ENCODE results near the gene B9D1. TPM values are rescaled to one million over a fixed set of nuclear protein-coding genes. Genes with fewer than 3 reads are reported as not detected.

Gene B9D1
- total and polyA plus RNA-seq, 11 donors: 5.6 to 27.9 (median 10.7) TPM

- H3K4me3 ChIP-seq: no peak overlapping the region
- TF ChIP-seq POLR2A (IDR thresholded peaks at IDR 0.05): no peak
- TF ChIP-seq CTCF (IDR thresholded peaks at IDR 0.05): no peak
- intact Hi-C loops (cut with DNase I): no loop called here
- H3K27ac ChIP-seq: no peak overlapping the region
- no peaks in the 10 kb centered on the region for H3K27me3 ChIP-seq
- WGBS, 4 donors: 91 to 97% (median 95%) methylated on average over 7 of the region's 7 CpGs
- peaks cover 5 to 61% (median 43%) of the 10 kb centered on the region in 12 donors for H3K4me1 ChIP-seq
- ATAC-seq: no peak
- DNase-seq: no peak
- H3K9me3 ChIP-seq: no peaks in the 10 kb centered on the region
- peaks cover 0 to 65% (median 53%) of the 10 kb centered on the region in 9 donors for H3K36me3 ChIP-seq
Observed at GRCh38 chr17:19381361-19381740, 18.8 kb upstream of the B9D1 start.

GRCh38 chr17:19380481-19381301 lies 18.2 kb upstream of the B9D1 start:
- no peaks in the 10 kb centered on the region for H3K27me3 ChIP-seq
- no peak for TF ChIP-seq POLR2A (IDR thresholded peaks at IDR 0.05)
- no peak for TF ChIP-seq CTCF (IDR thresholded peaks at IDR 0.05)
- intact Hi-C loops (cut with DNase I): no loop called here
- no peaks in the 10 kb centered on the region for H3K9me3 ChIP-seq
- no peak overlapping the region for H3K27ac ChIP-seq
- peaks cover 0 to 64% (median 52%) of the 10 kb centered on the region in 9 donors for H3K36me3 ChIP-seq
- no peak overlapping the region for H3K4me3 ChIP-seq
- no peak for ATAC-seq
- H3K4me1 ChIP-seq: peaks cover 5 to 55% (median 37%) of the 10 kb centered on the region in 12 donors
- 88 to 95% (median 92%) methylated on average over 26 to 29 of the region's 29 CpGs for WGBS, 4 donors
- no peak for DNase-seq

GRCh38 chr17:19379361-19380065 lies 17.0 kb upstream of the B9D1 start:
- Histone ChIP-seq H3K4me1 (peaks cover 0 to 43% (median 25%) of the 10 kb centered on the region in 12 donors), H3K9me3 (no peaks in the 10 kb centered on the region), H3K4me3 (peak overlapping the region in 10 of 12 donors; percentile 65 to 97 (median 81)), H3K27ac (peak overlapping the region in 6 of 12 donors; percentile 80 to 98 (median 96)), H3K27me3 (no peaks in the 10 kb centered on the region), H3K36me3 (peaks cover 0 to 54% (median 51%) of the 10 kb centered on the region in 9 donors)
- WGBS, 4 donors: 76 to 81% (median 80%) methylated on average over 13 of the region's 13 CpGs
- TF ChIP-seq CTCF (IDR thresholded peaks at IDR 0.05) (no peak), POLR2A (IDR thresholded peaks at IDR 0.05) (no peak)
- intact Hi-C loops (cut with DNase I): loop anchor here in 1 of 10 donors (5.0 to 10.0 kb wide), 2 partner anchors 68 to 265 kb away; partner anchors contain the start of gene ALDH3A2
- ATAC-seq (no peak), DNase-seq (no peak)

Measured in heart left ventricle (tissue), 16 donors.